Measurements from ENCODE around the gene MAP1LC3A.
A peak's percentile ranks its signal among the peaks of the same experiment; 100 is the strongest.

The MAP1LC3A gene

GRCh38 chr20:34535857-34536256 lies 22.7 kb upstream of the MAP1LC3A start:
- peaks cover 9% of the 10 kb centered on the region for H3K36me3 ChIP-seq (ENCODE audit: control insufficient read depth, insufficient read depth, low read length)
- H3K4me1 ChIP-seq (ENCODE audit: control insufficient read depth, low read depth, low read length) = no peaks in the 10 kb centered on the region
- no peak overlapping the region for H3K4me2 ChIP-seq (ENCODE audit: low read length)
- peaks cover 6% of the 10 kb centered on the region for H3K79me1 ChIP-seq (ENCODE audit: low read length)
- H3K27me3 ChIP-seq (ENCODE audit: insufficient read depth, low read length, poor library complexity) = no peaks in the 10 kb centered on the region
- no peak overlapping the region for H3K56ac ChIP-seq (ENCODE audit: low read length)
- H3K4me3 ChIP-seq (ENCODE audit: low read length) = no peak overlapping the region
- no peak overlapping the region for H2AK5ac ChIP-seq (ENCODE audit: low read length)
- no peaks in the 10 kb centered on the region for H3K79me2 ChIP-seq (ENCODE audit: control insufficient read depth, insufficient read depth, low read length)
- H3K9ac ChIP-seq (ENCODE audit: low read length) = no peak overlapping the region
- H3K18ac ChIP-seq (ENCODE audit: low read length) = no peak overlapping the region
- no peak overlapping the region for H2BK120ac ChIP-seq (ENCODE audit: low read depth, low read length)
- no peak overlapping the region for H4K5ac ChIP-seq (ENCODE audit: low read length)
- DNase-seq = no peak
- H4K8ac ChIP-seq (ENCODE audit: low read depth, low read length) = no peak overlapping the region
- H2BK5ac ChIP-seq (ENCODE audit: low read length) = no peak overlapping the region
- H2BK15ac ChIP-seq (replicated peaks; ENCODE audit: low read depth) = no peak overlapping the region
- WGBS (ENCODE audit: extremely low coverage, insufficient coverage, low lambda C conversion rate) = no CpG with 5 or more reads among the region's 2 CpGs
- H3K23ac ChIP-seq (ENCODE audit: low read length) = no peak overlapping the region
- no peak overlapping the region for H3K4ac ChIP-seq (ENCODE audit: low read depth, low read length)
- H3K27ac ChIP-seq (ENCODE audit: low read depth, low read length) = no peak overlapping the region

GRCh38 chr20:34536798-34537394 lies 21.6 kb upstream of the MAP1LC3A start:
- Histone ChIP-seq H3K4ac (ENCODE audit: low read depth, low read length) (no peak overlapping the region), H3K4me2 (ENCODE audit: low read length) (no peak overlapping the region), H3K27me3 (ENCODE audit: insufficient read depth, low read length, poor library complexity) (no peaks in the 10 kb centered on the region), H3K56ac (ENCODE audit: low read length) (no peak overlapping the region), H3K23ac (ENCODE audit: low read length) (no peak overlapping the region), H3K79me1 (ENCODE audit: low read length) (no peaks in the 10 kb centered on the region), H4K8ac (ENCODE audit: low read depth, low read length) (no peak overlapping the region), H2BK120ac (ENCODE audit: low read depth, low read length) (no peak overlapping the region), H3K18ac (ENCODE audit: low read length) (no peak overlapping the region), H3K36me3 (ENCODE audit: control insufficient read depth, insufficient read depth, low read length) (peaks cover 9% of the 10 kb centered on the region), H3K79me2 (ENCODE audit: control insufficient read depth, insufficient read depth, low read length) (no peaks in the 10 kb centered on the region), H3K9ac (ENCODE audit: low read length) (no peak overlapping the region), H3K4me1 (ENCODE audit: control insufficient read depth, low read depth, low read length) (no peaks in the 10 kb centered on the region), H2BK15ac (replicated peaks; ENCODE audit: low read depth) (no peak overlapping the region), H3K27ac (ENCODE audit: low read depth, low read length) (no peak overlapping the region), H2BK5ac (ENCODE audit: low read length) (no peak overlapping the region), H2AK5ac (ENCODE audit: low read length) (no peak overlapping the region), H3K4me3 (ENCODE audit: low read length) (no peak overlapping the region), H4K5ac (ENCODE audit: low read length) (no peak overlapping the region)
- no CpG with 5 or more reads among the region's 10 CpGs for WGBS (ENCODE audit: extremely low coverage, insufficient coverage, low lambda C conversion rate)
- DNase-seq = peak; percentile 53

GRCh38 chr20:34537651-34538050 lies 20.9 kb upstream of the MAP1LC3A start:
- no CpG with 5 or more reads among the region's 8 CpGs for WGBS (ENCODE audit: extremely low coverage, insufficient coverage, low lambda C conversion rate)
- DNase-seq = no peak
- no peak overlapping the region for H3K9ac ChIP-seq (ENCODE audit: low read length)
- no peak overlapping the region for H2AK5ac ChIP-seq (ENCODE audit: low read length)
- no peaks in the 10 kb centered on the region for H3K79me2 ChIP-seq (ENCODE audit: control insufficient read depth, insufficient read depth, low read length)
- no peak overlapping the region for H3K56ac ChIP-seq (ENCODE audit: low read length)
- H3K4ac ChIP-seq (ENCODE audit: low read depth, low read length) = no peak overlapping the region
- H3K18ac ChIP-seq (ENCODE audit: low read length) = no peak overlapping the region
- no peak overlapping the region for H2BK5ac ChIP-seq (ENCODE audit: low read length)
- H3K4me3 ChIP-seq (ENCODE audit: low read length) = no peak overlapping the region
- H4K8ac ChIP-seq (ENCODE audit: low read depth, low read length) = no peak overlapping the region
- no peaks in the 10 kb centered on the region for H3K79me1 ChIP-seq (ENCODE audit: low read length)
- H2BK120ac ChIP-seq (ENCODE audit: low read depth, low read length) = no peak overlapping the region
- no peak overlapping the region for H4K5ac ChIP-seq (ENCODE audit: low read length)
- H2BK15ac ChIP-seq (replicated peaks; ENCODE audit: low read depth) = no peak overlapping the region
- H3K23ac ChIP-seq (ENCODE audit: low read length) = no peak overlapping the region
- no peak overlapping the region for H3K4me2 ChIP-seq (ENCODE audit: low read length)
- no peaks in the 10 kb centered on the region for H3K27me3 ChIP-seq (ENCODE audit: insufficient read depth, low read length, poor library complexity)
- peaks cover 8% of the 10 kb centered on the region for H3K36me3 ChIP-seq (ENCODE audit: control insufficient read depth, insufficient read depth, low read length)
- H3K27ac ChIP-seq (ENCODE audit: low read depth, low read length) = no peak overlapping the region
- no peaks in the 10 kb centered on the region for H3K4me1 ChIP-seq (ENCODE audit: control insufficient read depth, low read depth, low read length)

GRCh38 chr20:34538671-34539123 lies 19.8 kb upstream of the MAP1LC3A start:
- Histone ChIP-seq H3K79me2 (ENCODE audit: control insufficient read depth, insufficient read depth, low read length) (no peaks in the 10 kb centered on the region), H3K23ac (ENCODE audit: low read length) (no peak overlapping the region), H3K4ac (ENCODE audit: low read depth, low read length) (no peak overlapping the region), H4K8ac (ENCODE audit: low read depth, low read length) (no peak overlapping the region), H3K4me1 (ENCODE audit: control insufficient read depth, low read depth, low read length) (no peaks in the 10 kb centered on the region), H3K36me3 (ENCODE audit: control insufficient read depth, insufficient read depth, low read length) (peaks cover 7% of the 10 kb centered on the region), H4K5ac (ENCODE audit: low read length) (no peak overlapping the region), H3K56ac (ENCODE audit: low read length) (no peak overlapping the region), H3K79me1 (ENCODE audit: low read length) (no peaks in the 10 kb centered on the region), H2BK120ac (ENCODE audit: low read depth, low read length) (no peak overlapping the region), H3K9ac (ENCODE audit: low read length) (no peak overlapping the region), H2AK5ac (ENCODE audit: low read length) (no peak overlapping the region), H3K27ac (ENCODE audit: low read depth, low read length) (no peak overlapping the region), H2BK5ac (ENCODE audit: low read length) (no peak overlapping the region), H3K4me3 (ENCODE audit: low read length) (no peak overlapping the region), H3K4me2 (ENCODE audit: low read length) (no peak overlapping the region), H3K27me3 (ENCODE audit: insufficient read depth, low read length, poor library complexity) (no peaks in the 10 kb centered on the region), H3K18ac (ENCODE audit: low read length) (no peak overlapping the region), H2BK15ac (replicated peaks; ENCODE audit: low read depth) (no peak overlapping the region)
- WGBS (ENCODE audit: extremely low coverage, insufficient coverage, low lambda C conversion rate) = no CpG with 5 or more reads among the region's 5 CpGs
- peak; percentile 60 for DNase-seq

- Histone ChIP-seq H2BK15ac (replicated peaks; ENCODE audit: low read depth) (no peak overlapping the region), H3K18ac (ENCODE audit: low read length) (no peak overlapping the region), H3K4ac (ENCODE audit: low read depth, low read length) (no peak overlapping the region), H2BK120ac (ENCODE audit: low read depth, low read length) (no peak overlapping the region), H3K27ac (ENCODE audit: low read depth, low read length) (no peak overlapping the region), H3K23ac (ENCODE audit: low read length) (no peak overlapping the region), H4K5ac (ENCODE audit: low read length) (no peak overlapping the region), H2AK5ac (ENCODE audit: low read length) (no peak overlapping the region), H4K8ac (ENCODE audit: low read depth, low read length) (no peak overlapping the region), H3K4me1 (ENCODE audit: control insufficient read depth, low read depth, low read length) (no peaks in the 10 kb centered on the region), H3K36me3 (ENCODE audit: control insufficient read depth, insufficient read depth, low read length) (peaks cover 4% of the 10 kb centered on the region), H2BK5ac (ENCODE audit: low read length) (no peak overlapping the region), H3K9ac (ENCODE audit: low read length) (no peak overlapping the region), H3K79me1 (ENCODE audit: low read length) (no peaks in the 10 kb centered on the region), H3K4me3 (ENCODE audit: low read length) (no peak overlapping the region), H3K27me3 (ENCODE audit: insufficient read depth, low read length, poor library complexity) (no peaks in the 10 kb centered on the region), H3K79me2 (ENCODE audit: control insufficient read depth, insufficient read depth, low read length) (no peaks in the 10 kb centered on the region), H3K4me2 (ENCODE audit: low read length) (no peak overlapping the region), H3K56ac (ENCODE audit: low read length) (no peak overlapping the region)
- DNase-seq = no peak
- no CpG with 5 or more reads among the region's 8 CpGs for WGBS (ENCODE audit: extremely low coverage, insufficient coverage, low lambda C conversion rate)
Measured at GRCh38 chr20:34539756-34540155, 18.8 kb upstream of the MAP1LC3A start.

Measured in mesendoderm (in vitro differentiated cells).